ENCODE results near the gene POLR3K.

GRCh38 chr16:54237-54581 is 801 bp upstream of the POLR3K start:
- TF ChIP-seq CTCF (IDR thresholded peaks at IDR 0.05) (no peak), POLR2AphosphoS5 (IDR thresholded peaks at IDR 0.05) (no peak), POLR2A (IDR thresholded peaks at IDR 0.05) (no peak), EP300 (IDR thresholded peaks at IDR 0.05) (no peak)

Data from upper lobe of left lung (tissue), 4 donors.